ENCODE results near the gene LDAH.

DNA sequence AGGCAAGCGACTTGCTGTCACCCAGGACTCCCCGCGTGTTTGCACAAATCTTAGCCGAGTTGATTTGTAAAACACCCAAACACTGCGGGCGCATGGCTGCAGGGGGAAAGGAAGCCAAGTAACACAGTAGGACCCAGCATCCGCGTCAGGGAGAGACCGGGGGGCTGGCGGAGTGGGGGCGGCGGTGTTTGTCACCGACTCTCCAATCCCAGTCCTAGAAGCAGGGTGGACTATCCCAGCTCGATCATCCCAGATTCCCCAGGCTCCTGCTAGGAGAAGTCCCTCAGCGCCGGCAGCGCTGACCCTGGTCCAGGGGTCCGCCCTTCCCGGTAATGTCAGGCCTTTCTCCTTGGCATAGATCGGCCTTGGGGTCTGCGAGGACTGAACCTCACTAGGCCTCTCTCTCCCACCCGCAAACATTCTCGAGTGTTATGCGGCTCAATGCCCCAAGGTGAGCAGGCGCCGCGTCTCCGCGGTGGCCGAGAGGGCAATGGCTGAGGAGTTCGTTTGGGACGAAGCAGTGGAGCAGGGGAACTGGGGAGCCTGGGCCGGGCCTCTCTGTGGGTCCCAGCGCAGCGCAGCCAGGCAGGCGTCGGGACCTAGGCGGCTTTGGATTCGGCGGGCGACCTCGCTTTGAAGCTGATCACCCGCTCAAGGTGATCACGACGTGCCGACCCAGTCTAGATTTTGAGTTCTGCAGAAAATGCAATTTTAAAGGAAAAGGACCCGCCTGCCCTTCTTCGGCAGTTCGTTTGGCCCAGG lies 157.5 kb downstream of the LDAH start:
- TF ChIP-seq, protein P1, sequence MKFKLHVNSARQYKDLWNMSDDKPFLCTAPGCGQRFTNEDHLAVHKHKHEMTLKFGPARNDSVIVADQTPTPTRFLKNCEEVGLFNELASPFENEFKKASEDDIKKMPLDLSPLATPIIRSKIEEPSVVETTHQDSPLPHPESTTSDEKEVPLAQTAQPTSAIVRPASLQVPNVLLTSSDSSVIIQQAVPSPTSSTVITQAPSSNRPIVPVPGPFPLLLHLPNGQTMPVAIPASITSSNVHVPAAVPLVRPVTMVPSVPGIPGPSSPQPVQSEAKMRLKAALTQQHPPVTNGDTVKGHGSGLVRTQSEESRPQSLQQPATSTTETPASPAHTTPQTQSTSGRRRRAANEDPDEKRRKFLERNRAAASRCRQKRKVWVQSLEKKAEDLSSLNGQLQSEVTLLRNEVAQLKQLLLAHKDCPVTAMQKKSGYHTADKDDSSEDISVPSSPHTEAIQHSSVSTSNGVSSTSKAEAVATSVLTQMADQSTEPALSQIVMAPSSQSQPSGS (tag by site-specific recombination; IDR thresholded peaks at IDR 0.05; ENCODE audit: low read depth): no peak
- TF ChIP-seq ZNF341 (tag by site-specific recombination; IDR thresholded peaks at IDR 0.05; ENCODE audit: low read depth) (no peak), ZNF311 (tag by site-specific recombination; IDR thresholded peaks at IDR 0.05; ENCODE audit: borderline replicate concordance) (no peak), ZSCAN30 (tag by site-specific recombination; IDR thresholded peaks at IDR 0.05) (no peak), ZNF18 (tag by site-specific recombination; IDR thresholded peaks at IDR 0.05) (no peak), ZNF274 (IDR thresholded peaks at IDR 0.05; ENCODE audit: low read length) (no peak), ZNF274 (tag by site-specific recombination; IDR thresholded peaks at IDR 0.05; ENCODE audit: borderline replicate concordance) (no peak)
- TF ChIP-seq, protein P2, sequence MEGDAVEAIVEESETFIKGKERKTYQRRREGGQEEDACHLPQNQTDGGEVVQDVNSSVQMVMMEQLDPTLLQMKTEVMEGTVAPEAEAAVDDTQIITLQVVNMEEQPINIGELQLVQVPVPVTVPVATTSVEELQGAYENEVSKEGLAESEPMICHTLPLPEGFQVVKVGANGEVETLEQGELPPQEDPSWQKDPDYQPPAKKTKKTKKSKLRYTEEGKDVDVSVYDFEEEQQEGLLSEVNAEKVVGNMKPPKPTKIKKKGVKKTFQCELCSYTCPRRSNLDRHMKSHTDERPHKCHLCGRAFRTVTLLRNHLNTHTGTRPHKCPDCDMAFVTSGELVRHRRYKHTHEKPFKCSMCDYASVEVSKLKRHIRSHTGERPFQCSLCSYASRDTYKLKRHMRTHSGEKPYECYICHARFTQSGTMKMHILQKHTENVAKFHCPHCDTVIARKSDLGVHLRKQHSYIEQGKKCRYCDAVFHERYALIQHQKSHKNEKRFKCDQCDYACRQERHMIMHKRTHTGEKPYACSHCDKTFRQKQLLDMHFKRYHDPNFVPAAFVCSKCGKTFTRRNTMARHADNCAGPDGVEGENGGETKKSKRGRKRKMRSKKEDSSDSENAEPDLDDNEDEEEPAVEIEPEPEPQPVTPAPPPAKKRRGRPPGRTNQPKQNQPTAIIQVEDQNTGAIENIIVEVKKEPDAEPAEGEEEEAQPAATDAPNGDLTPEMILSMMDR (tag by site-specific recombination; IDR thresholded peaks at IDR 0.05): no peak
